ENCODE data around the gene CCL22. TPM values are rescaled to one million over a fixed set of nuclear protein-coding genes. Genes with fewer than 3 reads are reported as not detected.
A peak's percentile ranks its signal among the peaks of the same experiment; 100 is the strongest.

The CCL22 gene
- total RNA-seq, 1 donor from 2014 or later: 0.13 TPM

GRCh38 chr16:57345021-57345420 lies 13.6 kb upstream of the CCL22 start:
- DNase-seq (ENCODE audit: low spot score) (no peak), ATAC-seq (no peak)
- intact Hi-C loops (cut with DNase I): no loop called here

GRCh38 chr16:57345666-57346204 lies 12.8 kb upstream of the CCL22 start:
- intact Hi-C loops (cut with DNase I): no loop called here
- ATAC-seq: no peak
- DNase-seq (ENCODE audit: low spot score): no peak

GRCh38 chr16:57347858-57348257 lies 10.7 kb upstream of the CCL22 start:
- ATAC-seq (no peak), DNase-seq (ENCODE audit: low spot score) (no peak)
- intact Hi-C loops (cut with DNase I): no loop called here

GRCh38 chr16:57348327-57348726 lies 10.3 kb upstream of the CCL22 start:
- intact Hi-C loops (cut with DNase I): no loop called here
- ATAC-seq (no peak), DNase-seq (ENCODE audit: low spot score) (no peak)

- ATAC-seq: peak; percentile 41
- intact Hi-C loops (cut with DNase I): no loop called here
- DNase-seq (ENCODE audit: low spot score): no peak
These were observed 9.2 kb upstream of the CCL22 start for GRCh38 chr16:57349212-57350031.

- no peak for DNase-seq (ENCODE audit: low spot score)
- ATAC-seq: no peak
- intact Hi-C loops (cut with DNase I): no loop called here
These were observed 5.9 kb upstream of the CCL22 start for GRCh38 chr16:57352636-57353047.

GRCh38 chr16:57354311-57354710 lies 4.3 kb upstream of the CCL22 start:
- intact Hi-C loops (cut with DNase I): no loop called here
- ATAC-seq (no peak), DNase-seq (ENCODE audit: low spot score) (peak; percentile 2)

GRCh38 chr16:57355898-57356414 lies 2.6 kb upstream of the CCL22 start:
- ATAC-seq (no peak), DNase-seq (ENCODE audit: low spot score) (no peak)
- intact Hi-C loops (cut with DNase I): no loop called here

GRCh38 chr16:57356547-57356946 lies 2.0 kb upstream of the CCL22 start:
- intact Hi-C loops (cut with DNase I): no loop called here
- ATAC-seq (no peak), DNase-seq (ENCODE audit: low spot score) (peak; percentile 38)

- ATAC-seq (peak; percentile 46), DNase-seq (ENCODE audit: low spot score) (peak; percentile 51)
- intact Hi-C loops (cut with DNase I): no loop called here
These were observed 1.1 kb upstream of the CCL22 start for GRCh38 chr16:57357330-57358085.

GRCh38 chr16:57358086-57358420 lies 530 bp upstream of the CCL22 start:
- DNase-seq (ENCODE audit: low spot score) (peak; percentile 43), ATAC-seq (no peak)
- intact Hi-C loops (cut with DNase I): no loop called here

- no peak for ATAC-seq
- peak; percentile 41 for DNase-seq (ENCODE audit: low spot score)
- intact Hi-C loops (cut with DNase I): no loop called here
These were observed 1.8 kb downstream of the CCL22 start for GRCh38 chr16:57360321-57360935.

- DNase-seq (ENCODE audit: low spot score) (no peak), ATAC-seq (no peak)
- intact Hi-C loops (cut with DNase I): no loop called here
These were observed 2.8 kb downstream of the CCL22 start for GRCh38 chr16:57361404-57361803.

- DNase-seq (ENCODE audit: low spot score) (no peak), ATAC-seq (no peak)
- intact Hi-C loops (cut with DNase I): no loop called here
These were observed 5.6 kb downstream of the CCL22 start for GRCh38 chr16:57364143-57364542.

- ATAC-seq (no peak), DNase-seq (ENCODE audit: low spot score) (no peak)
- intact Hi-C loops (cut with DNase I): no loop called here
These were observed 8.0 kb downstream of the CCL22 start for GRCh38 chr16:57366544-57367040.

- intact Hi-C loops (cut with DNase I): no loop called here
- DNase-seq (ENCODE audit: low spot score) (no peak), ATAC-seq (no peak)
These were observed 8.7 kb downstream of the CCL22 start for GRCh38 chr16:57367116-57367752.

GRCh38 chr16:57371494-57372371 lies 13.2 kb downstream of the CCL22 start:
- no peak for DNase-seq (ENCODE audit: low spot score)
- intact Hi-C loops (cut with DNase I): no loop called here
- no peak for ATAC-seq
